ENCODE data around the gene CACNG7.
"Not testable (repeated sequence)": the region's sequence is repeated elsewhere in the genome, so short reads cannot be mapped to it uniquely, and the experiment has no call there.

CACNG7 gene

GRCh38 chr19:53866865-53867224 is 42.2 kb upstream of the CACNG7 start:
- Histone ChIP-seq H3K36me3 (ENCODE audit: insufficient read depth) (no peaks in the 10 kb centered on the region), H3K4me1 (ENCODE audit: low read depth, poor library complexity, severe bottlenecking) (no peaks in the 10 kb centered on the region), H3K4me3 (IDR thresholded peaks at IDR 0.05; ENCODE audit: insufficient read depth, low read depth, low read length) (no peak overlapping the region), H2AFZ (ENCODE audit: low read depth) (no peak overlapping the region), H3K4me2 (no peak overlapping the region), H3K79me2 (ENCODE audit: insufficient read depth, low read depth) (no peaks in the 10 kb centered on the region), H3K27me3 (ENCODE audit: insufficient read depth, low read depth) (no peaks in the 10 kb centered on the region; the same call in 1 of the 2 replicates), H3K9ac (no peak overlapping the region), H4K20me1 (ENCODE audit: insufficient read depth) (no peaks in the 10 kb centered on the region), H3K27ac (no peak overlapping the region)
- TF ChIP-seq, protein P1, sequence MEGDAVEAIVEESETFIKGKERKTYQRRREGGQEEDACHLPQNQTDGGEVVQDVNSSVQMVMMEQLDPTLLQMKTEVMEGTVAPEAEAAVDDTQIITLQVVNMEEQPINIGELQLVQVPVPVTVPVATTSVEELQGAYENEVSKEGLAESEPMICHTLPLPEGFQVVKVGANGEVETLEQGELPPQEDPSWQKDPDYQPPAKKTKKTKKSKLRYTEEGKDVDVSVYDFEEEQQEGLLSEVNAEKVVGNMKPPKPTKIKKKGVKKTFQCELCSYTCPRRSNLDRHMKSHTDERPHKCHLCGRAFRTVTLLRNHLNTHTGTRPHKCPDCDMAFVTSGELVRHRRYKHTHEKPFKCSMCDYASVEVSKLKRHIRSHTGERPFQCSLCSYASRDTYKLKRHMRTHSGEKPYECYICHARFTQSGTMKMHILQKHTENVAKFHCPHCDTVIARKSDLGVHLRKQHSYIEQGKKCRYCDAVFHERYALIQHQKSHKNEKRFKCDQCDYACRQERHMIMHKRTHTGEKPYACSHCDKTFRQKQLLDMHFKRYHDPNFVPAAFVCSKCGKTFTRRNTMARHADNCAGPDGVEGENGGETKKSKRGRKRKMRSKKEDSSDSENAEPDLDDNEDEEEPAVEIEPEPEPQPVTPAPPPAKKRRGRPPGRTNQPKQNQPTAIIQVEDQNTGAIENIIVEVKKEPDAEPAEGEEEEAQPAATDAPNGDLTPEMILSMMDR (conservative IDR thresholded peaks at IDR 0.05; ENCODE audit: low read depth, low read length): no peak

- no peaks in the 10 kb centered on the region for H3K36me3 ChIP-seq (ENCODE audit: insufficient read depth)
- H3K27ac ChIP-seq: no peak within 1 kb of the TSS
- no peak within 1 kb of the TSS for H3K9ac ChIP-seq
- H3K79me2 ChIP-seq (ENCODE audit: insufficient read depth, low read depth): no peaks in the 10 kb centered on the region
- TF ChIP-seq, protein P1 (conservative IDR thresholded peaks at IDR 0.05; ENCODE audit: low read depth, low read length): no peak
- H3K4me2 ChIP-seq: no peak within 1 kb of the TSS
- H3K27me3 ChIP-seq (ENCODE audit: insufficient read depth, low read depth): no peaks in the 10 kb centered on the region; the same call in 1 of the 2 replicates
- no peaks in the 10 kb centered on the region for H4K20me1 ChIP-seq (ENCODE audit: insufficient read depth)
- H3K4me3 ChIP-seq (IDR thresholded peaks at IDR 0.05; ENCODE audit: insufficient read depth, low read depth, low read length): no peak within 1 kb of the TSS
- no peak within 1 kb of the TSS for H2AFZ ChIP-seq (ENCODE audit: low read depth)
- no peaks in the 10 kb centered on the region for H3K4me1 ChIP-seq (ENCODE audit: low read depth, poor library complexity, severe bottlenecking)
These were observed 41.6 kb upstream of the CACNG7 start, which contains the start of gene MYADM for GRCh38 chr19:53867225-53868090. Gene MYADM (plus strand): TSS chr19:53867883. CDS start chr19:53873530, 5,647 bp downstream.

- Histone ChIP-seq H3K4me2 (no peak overlapping the region), H3K36me3 (ENCODE audit: insufficient read depth) (no peaks in the 10 kb centered on the region), H3K79me2 (ENCODE audit: insufficient read depth, low read depth) (no peaks in the 10 kb centered on the region), H3K9ac (no peak overlapping the region), H3K4me1 (ENCODE audit: low read depth, poor library complexity, severe bottlenecking) (no peaks in the 10 kb centered on the region), H2AFZ (ENCODE audit: low read depth) (no peak overlapping the region), H3K27me3 (ENCODE audit: insufficient read depth, low read depth) (no peaks in the 10 kb centered on the region; the same call in 1 of the 2 replicates), H4K20me1 (ENCODE audit: insufficient read depth) (no peaks in the 10 kb centered on the region), H3K4me3 (IDR thresholded peaks at IDR 0.05; ENCODE audit: insufficient read depth, low read depth, low read length) (no peak overlapping the region), H3K27ac (no peak overlapping the region)
- TF ChIP-seq, protein P1 (conservative IDR thresholded peaks at IDR 0.05; ENCODE audit: low read depth, low read length): no peak
These were observed 40.8 kb upstream of the CACNG7 start for GRCh38 chr19:53868091-53868891.

DNA sequence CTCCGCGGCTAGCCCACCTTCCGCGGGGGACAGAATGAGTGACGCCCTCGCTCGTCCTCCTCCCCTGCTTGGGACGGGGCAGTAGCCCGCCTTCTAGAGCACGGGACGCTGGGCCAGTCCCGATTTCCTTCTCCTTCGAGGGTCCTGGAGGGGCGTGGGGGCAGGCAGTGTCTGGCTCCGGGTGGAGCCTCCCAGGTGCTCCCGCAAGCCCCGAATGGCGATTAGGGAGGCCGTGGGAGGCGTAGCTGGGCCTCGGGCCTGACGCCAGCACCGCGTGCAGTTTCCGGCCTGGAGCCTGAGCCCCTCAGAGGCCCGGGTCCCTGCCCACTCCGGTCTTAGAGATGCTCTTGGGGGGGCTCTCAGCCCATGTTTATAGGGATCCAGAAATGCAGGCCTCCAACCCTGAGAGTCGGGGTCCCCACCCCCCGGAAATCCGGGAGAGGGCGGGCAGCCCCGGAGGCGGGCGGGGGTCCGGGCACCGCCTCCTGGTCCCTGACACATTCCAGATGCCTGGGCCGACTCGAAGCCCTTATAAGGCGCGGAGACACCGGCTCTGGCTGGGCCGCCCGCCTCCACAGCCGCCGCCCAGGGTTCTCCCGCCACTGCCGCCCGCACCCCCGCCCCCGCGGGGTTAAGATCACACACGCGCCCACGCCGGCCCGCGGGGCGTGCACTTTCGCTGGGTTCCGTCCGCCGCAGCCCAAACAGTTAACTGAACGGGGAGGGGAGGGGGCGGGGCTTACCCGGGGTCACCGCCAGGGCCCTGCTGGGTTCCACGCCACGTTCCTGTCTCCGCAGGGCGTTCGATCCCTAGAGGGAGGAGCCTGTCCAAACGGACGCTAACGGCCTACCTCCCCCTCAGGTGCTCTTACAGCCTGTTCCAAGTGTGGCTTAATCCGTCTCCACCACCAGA is 39.9 kb upstream of the CACNG7 start:
- Histone ChIP-seq H3K4me3 (IDR thresholded peaks at IDR 0.05; ENCODE audit: insufficient read depth, low read depth, low read length) (no peak overlapping the region), H3K36me3 (ENCODE audit: insufficient read depth) (no peaks in the 10 kb centered on the region), H4K20me1 (ENCODE audit: insufficient read depth) (no peaks in the 10 kb centered on the region), H3K4me1 (ENCODE audit: low read depth, poor library complexity, severe bottlenecking) (no peaks in the 10 kb centered on the region), H3K4me2 (no peak overlapping the region), H3K79me2 (ENCODE audit: insufficient read depth, low read depth) (no peaks in the 10 kb centered on the region), H2AFZ (ENCODE audit: low read depth) (no peak overlapping the region), H3K9ac (no peak overlapping the region), H3K27ac (no peak overlapping the region), H3K27me3 (ENCODE audit: insufficient read depth, low read depth) (no peaks in the 10 kb centered on the region; the same call in 1 of the 2 replicates)
- TF ChIP-seq, protein P1 (conservative IDR thresholded peaks at IDR 0.05; ENCODE audit: low read depth, low read length): no peak

GRCh38 chr19:53869805-53870484 is 39.1 kb upstream of the CACNG7 start:
- H3K36me3 ChIP-seq (ENCODE audit: insufficient read depth); H3K4me2 ChIP-seq; H3K4me1 ChIP-seq (ENCODE audit: low read depth, poor library complexity, severe bottlenecking); H3K27me3 ChIP-seq (ENCODE audit: insufficient read depth, low read depth); H4K20me1 ChIP-seq (ENCODE audit: insufficient read depth); H3K79me2 ChIP-seq (ENCODE audit: insufficient read depth, low read depth); H2AFZ ChIP-seq (ENCODE audit: low read depth); H3K27ac ChIP-seq; H3K9ac ChIP-seq; H3K4me3 ChIP-seq (IDR thresholded peaks at IDR 0.05; ENCODE audit: insufficient read depth, low read depth, low read length): not testable (repeated sequence)

Measured in KMS-11 (cell line).